Endodermal cell (in vitro differentiated cells): Measurements from ENCODE around the gene RAB28. TPM values are rescaled to one million over a fixed set of nuclear protein-coding genes. Genes with fewer than 3 reads are reported as not detected.

Experiments used
- DNase-seq: peaks from one replicate; pipeline ENCODE4 v3.0.0-alpha.2; 2017
- H3K27ac ChIP-seq: 2 replicates; pipeline ENCODE4 v1.5.1; 2013; ENCODE audit warnings: mild to moderate bottlenecking, low read depth, low read length, moderate library complexity
- H3K27me3 ChIP-seq: 2 replicates; pipeline ENCODE4 v1.6.1; 2013; ENCODE audit warnings: mild to moderate bottlenecking, low read length, moderate library complexity; ENCODE audit not compliant: insufficient read depth, control insufficient read depth, poor library complexity, severe bottlenecking
- H3K36me3 ChIP-seq: 2 replicates; pipeline ENCODE4 v1.7.0; 2013; ENCODE audit warnings: mild to moderate bottlenecking, low read length, moderate library complexity; ENCODE audit not compliant: control insufficient read depth, insufficient read depth
- H3K4me1 ChIP-seq: one replicate; pipeline ENCODE4 v1.7.0; 2013; ENCODE audit warnings: low read length; ENCODE audit not compliant: control insufficient read depth, insufficient read depth
- H3K4me3 ChIP-seq: 2 replicates; pipeline ENCODE4 v1.5.1; 2013; ENCODE audit warnings: mild to moderate bottlenecking, low read length, moderate library complexity
- H3K9ac ChIP-seq: 2 replicates; pipeline ENCODE4 v1.6.1; 2013; ENCODE audit warnings: mild to moderate bottlenecking, low read length, moderate library complexity; ENCODE audit not compliant: poor library complexity, severe bottlenecking; ENCODE audit errors: extremely low read depth
- H3K9me3 ChIP-seq: 2 replicates; pipeline ENCODE4 v1.6.1; 2013; ENCODE audit warnings: mild to moderate bottlenecking, low read length, moderate library complexity; ENCODE audit not compliant: control insufficient read depth
- H3K27ac Mint-ChIP-seq: 2 replicates; pipeline ENCODE4 v1.8.0; 2020; ENCODE audit warnings: mixed read lengths
- H3K27me3 Mint-ChIP-seq: 2 replicates; pipeline ENCODE4 v1.8.0; 2021; ENCODE audit warnings: mild to moderate bottlenecking, mixed read lengths; ENCODE audit not compliant: insufficient read depth
- H3K36me3 Mint-ChIP-seq: 2 replicates; pipeline ENCODE4 v1.8.0; 2020; ENCODE audit warnings: low read depth, mixed read lengths
- H3K4me1 Mint-ChIP-seq: 2 replicates; pipeline ENCODE4 v1.8.0; 2020; ENCODE audit warnings: mixed read lengths
- H3K4me3 Mint-ChIP-seq: 2 replicates; pipeline ENCODE4 v1.8.0; 2020; ENCODE audit warnings: mild to moderate bottlenecking, moderate library complexity, mixed read lengths
- H3K9me3 Mint-ChIP-seq: 2 replicates; pipeline ENCODE4 v1.8.0; 2020; ENCODE audit warnings: mild to moderate bottlenecking, mixed read lengths
- CTCF ChIP-seq: fragments of 200-600 bp; sonication (generic); conservative IDR thresholded peaks from 2 replicates; pipeline ENCODE4 v1.5.0; 2021; ENCODE audit warnings: antibody characterized with exemption, mild to moderate bottlenecking
- WGBS, 2 experiments: methylation state at CpG; one replicate each; pipeline versions ENCODE4 v1.1.5 to v1.1.7; 2013; ENCODE audit warnings: missing lambda C conversion rate in 2 of 2, mixed read lengths in 1 of 2; ENCODE audit not compliant: insufficient coverage in 1 of 2, insufficient read length in 1 of 2; 5-methylcytosine and 5-hydroxymethylcytosine counted together
- total RNA-seq, 2 donors: library from RNA; stranded (reverse); fragmentation: NEBNext Ultra II Directional in 1 of 2; extraction: Animal tissue kit (Norgen Biotek cat#: 25700) in 1 of 2; gene quantifications; 2 replicates in 1 of 2; 3 replicates in 1 of 2; pipeline ENCODE4 v1.2.1, GENCODE V29; 2021

The RAB28 gene
- total RNA-seq, 2 donors from 2014 or later, result 24.6 to 25.7 TPM

GRCh38 chr4:13344216-13344615 lies 139.9 kb downstream of the RAB28 start:
- H3K27me3 ChIP-seq, result no peaks in the 10 kb centered on the region
- TF ChIP-seq CTCF, result no peak
- no peak overlapping the region for H3K9ac ChIP-seq
- no peak overlapping the region for H3K4me3 ChIP-seq
- H3K36me3 ChIP-seq, result no peaks in the 10 kb centered on the region
- Mint-ChIP-seq H3K4me3 (no peak overlapping the region), H3K9me3 (peaks cover 8% of the 10 kb centered on the region), H3K27ac (no peak overlapping the region), H3K27me3 (no peaks in the 10 kb centered on the region), H3K4me1 (no peaks in the 10 kb centered on the region), H3K36me3 (peaks cover 13% of the 10 kb centered on the region)
- DNase-seq, result no peak
- 89 to 93% methylated on average over 2 of the region's 2 CpGs for WGBS, 2 experiments
- no peaks in the 10 kb centered on the region for H3K4me1 ChIP-seq
- no peaks in the 10 kb centered on the region for H3K9me3 ChIP-seq
- H3K27ac ChIP-seq, result no peak overlapping the region

GRCh38 chr4:13340672-13341071 lies 143.5 kb downstream of the RAB28 start:
- H3K36me3 Mint-ChIP-seq, result peaks cover 23% of the 10 kb centered on the region
- H3K4me3 Mint-ChIP-seq, result no peak overlapping the region
- no peaks in the 10 kb centered on the region for H3K4me1 ChIP-seq
- H3K36me3 ChIP-seq, result peaks cover 9% of the 10 kb centered on the region
- H3K4me3 ChIP-seq, result no peak overlapping the region
- no peaks in the 10 kb centered on the region for H3K27me3 Mint-ChIP-seq
- H3K27ac Mint-ChIP-seq, result no peak overlapping the region
- DNase-seq, result no peak
- H3K27me3 ChIP-seq, result no peaks in the 10 kb centered on the region
- no peaks in the 10 kb centered on the region for H3K4me1 Mint-ChIP-seq
- no peaks in the 10 kb centered on the region for H3K9me3 ChIP-seq
- no peak overlapping the region for H3K27ac ChIP-seq
- H3K9ac ChIP-seq, result no peak overlapping the region
- TF ChIP-seq CTCF, result no peak
- H3K9me3 Mint-ChIP-seq, result peaks cover under 1% of the 10 kb centered on the region

GRCh38 chr4:13331827-13332226 lies 152.3 kb downstream of the RAB28 start:
- WGBS, 2 experiments, result 90 to 92% methylated on average over 4 of the region's 4 CpGs
- no peak overlapping the region for H3K9ac ChIP-seq
- H3K27ac Mint-ChIP-seq, result peak overlapping the region; percentile 40

More at GRCh38 chr4:13331827-13332226, 152.3 kb downstream of the RAB28 start:
- no peak for TF ChIP-seq CTCF
- no peak overlapping the region for H3K27ac ChIP-seq
- H3K9me3 ChIP-seq, result no peaks in the 10 kb centered on the region
- H3K4me1 Mint-ChIP-seq, result peaks cover 6% of the 10 kb centered on the region
- no peaks in the 10 kb centered on the region for H3K9me3 Mint-ChIP-seq
- no peaks in the 10 kb centered on the region for H3K4me1 ChIP-seq
- no peaks in the 10 kb centered on the region for H3K27me3 ChIP-seq
- DNase-seq, result no peak
- H3K4me3 Mint-ChIP-seq, result no peak overlapping the region
- H3K27me3 Mint-ChIP-seq, result no peaks in the 10 kb centered on the region
- no peak overlapping the region for H3K4me3 ChIP-seq
- peaks cover 7% of the 10 kb centered on the region for H3K36me3 ChIP-seq
- H3K36me3 Mint-ChIP-seq, result peaks cover 6% of the 10 kb centered on the region
